Lower leg skin (tissue), 3 donors: ENCODE measurements around the gene MYH10.

ENCODE experiments used
- POLR2A ChIP-seq, 2 donors: fragments of 450-650 bp; IDR thresholded peaks; one replicate each; pipeline ENCODE4 v1.6.1; 2016 to 2017; ENCODE audit warnings: antibody characterized with exemption in 2 of 2, mild to moderate bottlenecking in 1 of 2, moderate library complexity in 1 of 2
- TF ChIP-seq, protein P1 (sequence below), 3 donors: fragments of 450-650 bp; IDR thresholded peaks; one replicate each; pipeline ENCODE4 v1.5.1; 2016; ENCODE audit warnings: antibody characterized with exemption in 3 of 3, mild to moderate bottlenecking in 3 of 3, moderate library complexity in 2 of 3

DNA sequence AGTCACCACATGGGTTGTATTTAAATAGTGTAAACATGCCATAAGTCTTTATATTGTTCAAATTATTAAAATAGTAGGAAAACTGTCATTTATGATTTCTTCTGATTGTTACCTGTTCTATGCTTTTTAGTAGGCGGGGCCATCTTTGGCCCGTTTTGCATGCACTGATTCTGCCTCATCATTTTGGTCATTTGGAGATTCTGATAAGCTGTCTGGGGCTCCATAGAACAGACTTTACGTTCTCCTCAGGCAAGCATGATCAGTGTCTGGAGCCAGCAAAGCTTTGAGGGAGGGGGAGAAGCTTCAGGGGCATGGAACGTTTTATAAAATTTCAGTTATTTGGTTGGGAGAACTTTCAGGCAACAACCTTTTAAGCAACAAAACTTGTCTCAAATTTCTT lies 186.0 kb downstream of the MYH10 start:
- no peak for TF ChIP-seq POLR2A (IDR thresholded peaks at IDR 0.05)
- TF ChIP-seq, protein P1, sequence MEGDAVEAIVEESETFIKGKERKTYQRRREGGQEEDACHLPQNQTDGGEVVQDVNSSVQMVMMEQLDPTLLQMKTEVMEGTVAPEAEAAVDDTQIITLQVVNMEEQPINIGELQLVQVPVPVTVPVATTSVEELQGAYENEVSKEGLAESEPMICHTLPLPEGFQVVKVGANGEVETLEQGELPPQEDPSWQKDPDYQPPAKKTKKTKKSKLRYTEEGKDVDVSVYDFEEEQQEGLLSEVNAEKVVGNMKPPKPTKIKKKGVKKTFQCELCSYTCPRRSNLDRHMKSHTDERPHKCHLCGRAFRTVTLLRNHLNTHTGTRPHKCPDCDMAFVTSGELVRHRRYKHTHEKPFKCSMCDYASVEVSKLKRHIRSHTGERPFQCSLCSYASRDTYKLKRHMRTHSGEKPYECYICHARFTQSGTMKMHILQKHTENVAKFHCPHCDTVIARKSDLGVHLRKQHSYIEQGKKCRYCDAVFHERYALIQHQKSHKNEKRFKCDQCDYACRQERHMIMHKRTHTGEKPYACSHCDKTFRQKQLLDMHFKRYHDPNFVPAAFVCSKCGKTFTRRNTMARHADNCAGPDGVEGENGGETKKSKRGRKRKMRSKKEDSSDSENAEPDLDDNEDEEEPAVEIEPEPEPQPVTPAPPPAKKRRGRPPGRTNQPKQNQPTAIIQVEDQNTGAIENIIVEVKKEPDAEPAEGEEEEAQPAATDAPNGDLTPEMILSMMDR (IDR thresholded peaks at IDR 0.05), result no peak
